Upper lobe of left lung (tissue), 4 donors: ENCODE results near the gene FGFRL1.

Experiments used
- EP300 ChIP-seq, 4 donors: sonication (generic); formaldehyde crosslinking; IDR thresholded peaks; one replicate each; pipeline ENCODE4 v1.5.1; 2017; ENCODE audit warnings: antibody characterized with exemption in 4 of 4, control low read depth in 2 of 4
- POLR2A ChIP-seq, 4 donors: fragments of 450-650 bp; IDR thresholded peaks; one replicate each; pipeline ENCODE4 v1.5.1; 2016 to 2017; ENCODE audit warnings: antibody characterized with exemption in 4 of 4, mild to moderate bottlenecking in 2 of 4
- POLR2AphosphoS5 ChIP-seq, 2 donors: sonication (generic); formaldehyde crosslinking; IDR thresholded peaks; one replicate each; pipeline ENCODE4 v1.5.1; 2017; ENCODE audit warnings: antibody characterized with exemption in 2 of 2
- TF ChIP-seq, protein P1 (sequence below), 6 experiments: fragments of 450-650 bp in 4 of 6; fragments of 200-600 bp in 2 of 6; sonication (generic) in 2 of 6; IDR thresholded peaks; one replicate each; pipeline ENCODE4 v1.5.1; 2016 to 2019; ENCODE audit warnings: antibody characterized with exemption in 6 of 6

- TF ChIP-seq, protein P1, sequence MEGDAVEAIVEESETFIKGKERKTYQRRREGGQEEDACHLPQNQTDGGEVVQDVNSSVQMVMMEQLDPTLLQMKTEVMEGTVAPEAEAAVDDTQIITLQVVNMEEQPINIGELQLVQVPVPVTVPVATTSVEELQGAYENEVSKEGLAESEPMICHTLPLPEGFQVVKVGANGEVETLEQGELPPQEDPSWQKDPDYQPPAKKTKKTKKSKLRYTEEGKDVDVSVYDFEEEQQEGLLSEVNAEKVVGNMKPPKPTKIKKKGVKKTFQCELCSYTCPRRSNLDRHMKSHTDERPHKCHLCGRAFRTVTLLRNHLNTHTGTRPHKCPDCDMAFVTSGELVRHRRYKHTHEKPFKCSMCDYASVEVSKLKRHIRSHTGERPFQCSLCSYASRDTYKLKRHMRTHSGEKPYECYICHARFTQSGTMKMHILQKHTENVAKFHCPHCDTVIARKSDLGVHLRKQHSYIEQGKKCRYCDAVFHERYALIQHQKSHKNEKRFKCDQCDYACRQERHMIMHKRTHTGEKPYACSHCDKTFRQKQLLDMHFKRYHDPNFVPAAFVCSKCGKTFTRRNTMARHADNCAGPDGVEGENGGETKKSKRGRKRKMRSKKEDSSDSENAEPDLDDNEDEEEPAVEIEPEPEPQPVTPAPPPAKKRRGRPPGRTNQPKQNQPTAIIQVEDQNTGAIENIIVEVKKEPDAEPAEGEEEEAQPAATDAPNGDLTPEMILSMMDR (IDR thresholded peaks at IDR 0.05) = no peak
- TF ChIP-seq POLR2AphosphoS5 (IDR thresholded peaks at IDR 0.05) (no peak), POLR2A (IDR thresholded peaks at IDR 0.05) (no peak), EP300 (IDR thresholded peaks at IDR 0.05) (no peak)
Measured at GRCh38 chr4:982814-983213, 28.6 kb upstream of the FGFRL1 start.
